Neural progenitor cell (in vitro differentiated cells): ENCODE measurements around the gene GET3. TPM values are rescaled to one million over a fixed set of nuclear protein-coding genes. Genes with fewer than 3 reads are reported as not detected.
A peak's percentile ranks its signal among the peaks of the same experiment; 100 is the strongest.

Source experiments
- DNase-seq: peaks from one replicate; pipeline ENCODE4 v3.0.0-alpha.2; 2016; ENCODE audit warnings: low spot score
- H2AFZ ChIP-seq: fragments of 200-600 bp; sonication (generic); replicated peaks from 2 replicates; pipeline ENCODE4 v1.6.1; 2016; ENCODE audit warnings: antibody characterized with exemption
- H3F3A ChIP-seq: fragments of 200-600 bp; sonication (generic); 2 replicates; pipeline ENCODE4 v1.6.1; 2016; ENCODE audit warnings: antibody characterized with exemption, low read depth
- H3K27ac ChIP-seq: fragments of 200-600 bp; sonication (generic); 2 replicates; pipeline ENCODE4 v1.5.1; 2016; ENCODE audit warnings: mild to moderate bottlenecking
- H3K27me3 ChIP-seq: fragments of 200-600 bp; sonication (generic); 2 replicates; pipeline ENCODE4 v1.6.1; 2016; ENCODE audit warnings: mild to moderate bottlenecking, moderate library complexity
- H3K36me3 ChIP-seq: fragments of 200-600 bp; sonication (generic); 2 replicates; pipeline ENCODE4 v1.5.1; 2016
- H3K4me1 ChIP-seq: fragments of 200-600 bp; sonication (generic); 2 replicates; pipeline ENCODE4 v1.6.1; 2016; ENCODE audit warnings: mixed run types
- H3K4me2 ChIP-seq: fragments of 200-600 bp; sonication (generic); 2 replicates; pipeline ENCODE4 v1.6.1; 2016
- H3K4me3 ChIP-seq: fragments of 200-600 bp; sonication (generic); 2 replicates; pipeline ENCODE4 v1.5.1; 2016
- H3K79me2 ChIP-seq: fragments of 200-600 bp; sonication (generic); 2 replicates; pipeline ENCODE4 v1.6.1; 2016; ENCODE audit warnings: low read depth
- H3K9ac ChIP-seq: fragments of 200-600 bp; sonication (generic); 2 replicates; pipeline ENCODE4 v1.6.1; 2016
- H3K9me3 ChIP-seq: fragments of 200-600 bp; sonication (generic); 2 replicates; pipeline ENCODE4 v1.5.1; 2016; ENCODE audit warnings: low read depth
- H4K20me1 ChIP-seq: fragments of 200-600 bp; sonication (generic); 2 replicates; pipeline ENCODE4 v1.6.1; 2016; ENCODE audit warnings: low read depth
- H3K27ac Mint-ChIP-seq: 3 replicates; pipeline ENCODE4 v1.8.0; 2021; ENCODE audit warnings: mixed read lengths
- H3K27me3 Mint-ChIP-seq: 2 replicates; pipeline ENCODE4 v1.8.0; 2022; ENCODE audit warnings: low read depth, mild to moderate bottlenecking, inconsistent platforms, moderate library complexity, mixed read lengths; ENCODE audit not compliant: insufficient read depth
- H3K36me3 Mint-ChIP-seq: 3 replicates; pipeline ENCODE4 v1.8.0; 2021; ENCODE audit warnings: mixed read lengths
- H3K4me1 Mint-ChIP-seq: 3 replicates; pipeline ENCODE4 v1.8.0; 2021; ENCODE audit warnings: mixed read lengths
- H3K4me3 Mint-ChIP-seq: 3 replicates; pipeline ENCODE4 v1.8.0; 2021; ENCODE audit warnings: mild to moderate bottlenecking, moderate library complexity, mixed read lengths
- H3K9me3 Mint-ChIP-seq: 3 replicates; pipeline ENCODE4 v1.8.0; 2020; ENCODE audit warnings: mixed read lengths
- CTCF ChIP-seq: fragments of 200-600 bp; sonication (generic); IDR thresholded peaks from 2 replicates; pipeline ENCODE4 v1.5.1; 2017; ENCODE audit warnings: antibody characterized with exemption, mild to moderate bottlenecking
- EZH2 ChIP-seq: fragments of 200-600 bp; sonication (generic); IDR thresholded peaks from 2 replicates; pipeline ENCODE4 v1.6.1; 2017; ENCODE audit warnings: antibody characterized with exemption, mild to moderate bottlenecking, moderate library complexity
- EZH2phosphoT487 ChIP-seq: fragments of 200-600 bp; sonication (generic); IDR thresholded peaks from 2 replicates; pipeline ENCODE4 v1.6.1; 2017; ENCODE audit warnings: antibody characterized with exemption
- total RNA-seq: library from RNA; depleted of rRNA; stranded (reverse); fragments of >200 nt; gene quantifications from 2 replicates; pipeline ENCODE4 v1.2.3, GENCODE V29; 2015; ENCODE audit warnings: low replicate concordance

The GET3 gene
- total RNA-seq, 1 donor from 2014 or later: 62.9 TPM

- H3K27ac ChIP-seq: no peak overlapping the region
- no peaks in the 10 kb centered on the region for H3K79me2 ChIP-seq
- DNase-seq: no peak
- peaks cover 35% of the 10 kb centered on the region for H3K4me1 Mint-ChIP-seq
- peak overlapping the region; percentile 100 for H3K27ac Mint-ChIP-seq
- H3K36me3 ChIP-seq: no peaks in the 10 kb centered on the region
- no peaks in the 10 kb centered on the region for H3K27me3 ChIP-seq
- H3K4me3 ChIP-seq: peak overlapping the region; percentile 66
- H3K36me3 Mint-ChIP-seq: no peaks in the 10 kb centered on the region
- peaks cover 14% of the 10 kb centered on the region for H3K27me3 Mint-ChIP-seq
- no peaks in the 10 kb centered on the region for H3K9me3 ChIP-seq
- TF ChIP-seq CTCF (no peak), EZH2phosphoT487 (no peak), EZH2 (no peak)
- peaks cover 2% of the 10 kb centered on the region for H3K9me3 Mint-ChIP-seq
- H3K9ac ChIP-seq: no peak overlapping the region
- H3K4me2 ChIP-seq: peak overlapping the region; percentile 99
- H3F3A ChIP-seq: peaks cover 63% of the 10 kb centered on the region
- H3K4me1 ChIP-seq: peaks cover 31% of the 10 kb centered on the region
- H3K4me3 Mint-ChIP-seq: peak overlapping the region; percentile 90
- no peaks in the 10 kb centered on the region for H4K20me1 ChIP-seq
- H2AFZ ChIP-seq: peak overlapping the region; percentile 30
These were observed 44.8 kb downstream of the GET3 start for GRCh38 chr19:12782174-12782423.

DNA sequence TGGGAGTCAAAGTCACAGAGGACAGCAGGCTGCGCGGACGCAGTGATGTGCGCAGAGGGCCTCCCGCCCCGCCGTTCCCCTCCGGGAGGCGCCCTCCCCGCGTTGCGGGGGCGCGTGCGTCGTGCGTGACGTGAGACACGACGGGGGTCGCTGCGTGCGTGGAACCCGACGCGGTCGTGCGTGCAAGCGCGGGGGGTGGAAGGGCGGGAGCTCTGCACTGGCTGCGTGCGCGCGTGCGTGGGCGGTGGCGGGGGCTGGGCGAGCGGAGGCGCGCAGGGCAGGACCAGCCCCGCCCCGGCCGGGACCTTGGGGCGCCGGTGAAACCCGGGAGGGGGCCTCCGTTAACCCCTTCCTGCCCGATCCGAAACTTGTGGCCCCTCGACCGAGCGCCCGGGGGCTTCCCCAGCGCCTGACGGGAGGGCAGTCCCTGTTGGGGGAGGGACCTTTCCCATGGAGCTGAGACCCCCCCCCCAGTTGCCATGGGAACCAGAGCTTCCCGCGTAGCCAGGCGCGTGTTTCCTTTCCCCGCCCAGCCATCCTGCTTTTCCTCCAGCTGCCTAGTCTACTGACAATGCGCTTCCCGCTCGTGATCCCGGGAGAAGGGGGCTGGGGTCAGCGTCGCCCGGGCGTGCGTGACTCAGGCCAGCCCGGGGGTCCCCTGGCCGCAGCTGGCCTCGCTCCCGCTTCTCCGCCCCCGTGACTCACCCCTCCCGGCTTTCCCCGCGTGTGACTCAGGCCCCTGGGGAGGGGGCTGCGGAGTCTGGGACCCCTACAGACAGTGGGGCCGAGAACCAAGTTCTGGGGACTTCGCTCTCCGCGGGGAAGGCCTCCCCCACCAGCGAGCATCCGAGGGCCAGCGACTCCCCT is 45.4 kb downstream of the GET3 start:
- H3K36me3 Mint-ChIP-seq: no peaks in the 10 kb centered on the region
- H3K9me3 Mint-ChIP-seq: peaks cover 2% of the 10 kb centered on the region
- peaks cover 31% of the 10 kb centered on the region for H3K4me1 ChIP-seq
- H3K4me2 ChIP-seq: peak overlapping the region; percentile 99
- H3K27me3 ChIP-seq: no peaks in the 10 kb centered on the region
- no peak for TF ChIP-seq EZH2phosphoT487
- TF ChIP-seq CTCF: no peak
- no peak for TF ChIP-seq EZH2
- H3K27me3 Mint-ChIP-seq: peaks cover 14% of the 10 kb centered on the region
- no peaks in the 10 kb centered on the region for H4K20me1 ChIP-seq
- H2AFZ ChIP-seq: peak overlapping the region; percentile 65
- H3K36me3 ChIP-seq: no peaks in the 10 kb centered on the region
- H3K9me3 ChIP-seq: no peaks in the 10 kb centered on the region
- H3K4me1 Mint-ChIP-seq: peaks cover 31% of the 10 kb centered on the region
- H3K27ac ChIP-seq: no peak overlapping the region
- H3K4me3 Mint-ChIP-seq: peak overlapping the region; percentile 90
- no peaks in the 10 kb centered on the region for H3K79me2 ChIP-seq
- peak; percentile 67 for DNase-seq
- H3K4me3 ChIP-seq: peak overlapping the region; percentile 66
- peak overlapping the region; percentile 100 for H3K27ac Mint-ChIP-seq
- no peak overlapping the region for H3K9ac ChIP-seq
- H3F3A ChIP-seq: peaks cover 63% of the 10 kb centered on the region

- H3K27ac Mint-ChIP-seq: peak overlapping the region; percentile 87
- Histone ChIP-seq H3K4me2 (peak overlapping the region; percentile 99), H3K9ac (no peak overlapping the region), H3K79me2 (no peaks in the 10 kb centered on the region), H3K27ac (no peak overlapping the region), H2AFZ (no peak overlapping the region), H3K9me3 (no peaks in the 10 kb centered on the region), H4K20me1 (no peaks in the 10 kb centered on the region), H3K27me3 (no peaks in the 10 kb centered on the region), H3K4me1 (peaks cover 33% of the 10 kb centered on the region), H3K36me3 (no peaks in the 10 kb centered on the region), H3F3A (peaks cover 66% of the 10 kb centered on the region), H3K4me3 (peak overlapping the region; percentile 66)
- peaks cover 2% of the 10 kb centered on the region for H3K9me3 Mint-ChIP-seq
- peaks cover 36% of the 10 kb centered on the region for H3K4me1 Mint-ChIP-seq
- no peak for DNase-seq
- H3K27me3 Mint-ChIP-seq: peaks cover 14% of the 10 kb centered on the region
- TF ChIP-seq EZH2phosphoT487 (no peak), CTCF (no peak), EZH2 (no peak)
- no peaks in the 10 kb centered on the region for H3K36me3 Mint-ChIP-seq
- peak overlapping the region; percentile 78 for H3K4me3 Mint-ChIP-seq
These were observed 46.1 kb downstream of the GET3 start for GRCh38 chr19:12783291-12783848.
